GM18507 (cell line): ENCODE measurements around the gene CALHM6.

Experiments
- DNase-seq: peaks from one replicate; pipeline ENCODE4 v3.0.0; 2011; ENCODE audit warnings: low read depth; ENCODE audit not compliant: insufficient read length; ENCODE audit errors: extremely low spot score
- FAIRE-seq: peaks from 2 replicates; lab custom pipeline; 2011; peaks lifted over from hg19 to GRCh38; lab: Jason Lieb, UNC

CALHM6 gene

DNA sequence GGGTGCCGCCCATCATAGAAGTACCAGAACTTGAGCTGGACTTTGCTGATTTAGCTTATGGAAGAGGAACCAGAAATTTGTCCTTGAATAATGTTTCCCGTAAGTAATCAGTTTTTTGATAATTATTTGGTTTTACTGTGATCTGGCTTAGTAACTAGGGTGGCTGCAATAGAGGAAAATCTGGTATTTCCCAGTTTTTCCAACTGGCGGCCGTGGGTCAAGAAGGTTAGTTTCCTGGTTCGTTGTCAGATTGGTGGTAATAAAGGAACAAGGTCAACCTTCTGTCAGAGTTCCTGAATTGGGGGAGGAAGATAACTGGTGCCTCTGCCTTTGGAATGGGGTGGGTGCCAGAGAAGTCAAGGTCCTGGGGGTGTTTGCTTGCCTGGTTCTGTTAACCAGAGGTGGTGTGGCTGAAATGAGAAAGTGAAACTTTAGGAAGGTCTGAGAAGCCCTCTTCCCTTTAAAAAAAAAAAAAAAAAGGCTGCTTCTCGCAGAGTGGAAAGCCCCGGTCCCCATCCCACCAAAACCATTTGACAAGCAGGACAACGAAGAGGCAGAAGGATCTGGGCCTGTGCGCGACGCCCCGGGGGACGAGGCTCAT lies at the start of gene CALHM6:
Gene CALHM6 (plus strand): TSS at position 45 of the 601 bp plus-strand sequence. CDS start 555 bp downstream, at position 600.
- FAIRE-seq (no peak), DNase-seq (no peak)

GRCh38 chr6:116412270-116412669 lies 48.9 kb upstream of the CALHM6 start:
- DNase-seq (no peak), FAIRE-seq (no peak)

GRCh38 chr6:116413357-116413756 lies 47.8 kb upstream of the CALHM6 start:
- FAIRE-seq: no peak

DNA sequence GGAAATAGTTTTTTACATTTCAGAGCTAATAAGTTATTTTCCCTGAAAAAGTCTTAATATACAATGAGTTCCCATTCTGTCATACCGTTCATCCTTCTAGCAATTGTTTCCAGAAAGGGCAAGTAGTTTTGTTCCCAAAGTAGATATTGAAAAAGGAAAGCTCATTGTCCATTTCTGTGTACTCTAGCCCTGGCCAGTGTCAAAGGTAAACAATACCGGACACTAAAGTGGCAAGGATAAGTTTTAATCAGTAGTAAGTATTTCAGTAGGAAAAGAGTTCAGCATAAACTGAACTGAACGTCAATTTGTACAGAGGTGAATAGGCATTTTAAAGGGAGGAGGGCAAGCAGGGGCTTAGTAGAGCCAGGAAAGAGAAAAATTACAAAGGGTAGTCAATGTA lies 43.5 kb upstream of the CALHM6 start:
- no peak for DNase-seq
- FAIRE-seq: no peak

More at GRCh38 chr6:116413357-116413756, 47.8 kb upstream of the CALHM6 start:
- no peak for DNase-seq

DNA sequence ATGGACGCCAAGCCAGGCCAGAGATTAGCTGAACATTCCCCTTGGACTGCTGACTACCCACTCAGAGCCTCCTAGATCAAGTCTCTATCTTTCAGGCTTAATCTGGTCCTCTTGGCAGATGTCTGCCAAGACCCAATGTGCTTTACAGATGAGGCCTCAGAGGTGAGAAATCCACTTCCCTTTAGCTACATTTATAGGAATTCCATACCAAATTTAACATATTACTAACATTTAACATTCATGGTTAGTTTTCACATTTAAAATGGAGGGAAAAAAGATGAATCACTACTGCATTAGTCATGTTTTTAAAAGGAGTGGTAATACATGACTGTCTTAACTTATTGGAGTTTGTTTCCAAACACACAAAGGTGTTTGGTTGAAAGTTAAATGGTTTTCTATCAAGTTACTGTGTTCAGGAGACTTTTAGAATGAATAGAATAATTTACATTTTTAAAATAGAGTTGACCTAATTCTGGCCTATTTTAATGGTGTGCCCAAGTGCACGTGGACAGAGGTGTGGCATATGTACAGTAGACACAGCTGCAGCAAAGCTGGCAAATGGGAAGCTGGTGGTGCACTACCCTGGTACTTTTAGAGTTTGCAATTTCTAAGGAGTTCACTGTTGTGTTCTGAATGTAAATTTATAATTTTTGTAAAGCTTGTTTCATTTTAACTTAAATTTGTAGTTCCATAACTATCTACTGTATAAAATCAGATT lies 41.9 kb upstream of the CALHM6 start:
- FAIRE-seq: no peak

DNA sequence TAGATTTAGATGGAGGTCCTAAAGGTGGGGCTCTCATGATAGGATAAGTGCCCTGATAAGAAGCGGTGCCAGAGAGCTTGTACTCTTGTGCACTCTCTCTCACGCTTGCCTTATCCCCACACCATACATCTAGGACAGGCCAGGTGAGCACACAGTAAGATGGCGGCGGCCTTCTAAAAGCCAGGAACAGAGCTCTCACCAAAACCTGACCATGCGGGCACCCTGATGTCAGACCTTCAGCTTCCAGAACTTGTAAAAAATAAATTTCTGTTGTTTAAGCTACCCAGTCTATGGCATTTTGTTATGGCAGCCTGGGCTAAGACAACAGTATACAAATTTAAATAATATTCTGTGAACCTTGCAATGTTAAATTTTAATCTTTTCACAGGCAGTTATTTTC lies 40.8 kb upstream of the CALHM6 start:
- no peak for DNase-seq
- no peak for FAIRE-seq

More for the DNA sequence above, 41.9 kb upstream of the CALHM6 start:
- no peak for DNase-seq

GRCh38 chr6:116422238-116422637 lies 38.9 kb upstream of the CALHM6 start:
- FAIRE-seq: no peak
- no peak for DNase-seq

GRCh38 chr6:116424001-116424400 lies 37.2 kb upstream of the CALHM6 start:
- DNase-seq (no peak), FAIRE-seq (no peak)

DNA sequence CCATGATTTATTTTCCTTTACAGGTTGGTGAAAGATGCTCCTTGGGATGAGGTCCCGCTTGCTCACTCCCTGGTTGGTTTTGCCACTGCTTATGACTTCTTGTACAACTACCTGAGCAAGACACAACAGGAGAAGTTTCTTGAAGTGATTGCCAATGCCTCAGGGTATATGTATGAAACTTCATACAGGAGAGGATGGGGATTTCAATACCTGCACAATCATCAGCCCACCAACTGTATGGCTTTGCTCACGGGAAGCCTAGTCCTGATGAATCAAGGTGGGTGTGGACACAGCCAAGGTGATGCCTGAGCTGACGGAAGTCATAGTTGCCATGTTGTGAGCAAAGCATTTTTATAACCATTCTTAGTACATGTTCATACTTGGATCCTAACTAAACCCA lies 34.6 kb upstream of the CALHM6 start:
- DNase-seq (no peak), FAIRE-seq (peak; percentile 36)

DNA sequence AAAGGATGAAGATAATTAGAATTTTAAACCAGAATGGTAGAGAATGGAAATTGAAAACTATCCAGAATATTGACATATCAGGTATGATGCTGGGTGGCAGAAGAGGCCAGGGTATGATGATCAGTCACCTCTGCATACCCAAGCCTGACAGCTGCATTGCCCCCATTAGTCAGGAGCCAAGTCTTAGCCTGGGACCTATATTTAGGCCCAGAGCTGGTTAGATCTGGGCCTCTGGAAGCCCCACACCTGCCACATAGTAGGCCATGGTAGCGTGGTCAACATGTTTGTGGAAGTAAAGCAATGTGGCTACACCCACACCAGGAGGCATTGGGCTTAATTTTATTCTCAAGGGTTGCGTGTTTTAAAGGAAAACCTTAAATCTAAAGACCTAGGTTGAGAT lies 32.1 kb upstream of the CALHM6 start:
- DNase-seq: no peak
- no peak for FAIRE-seq

GRCh38 chr6:116430860-116431259 lies 30.3 kb upstream of the CALHM6 start:
- FAIRE-seq: peak; percentile 53
- no peak for DNase-seq

DNA sequence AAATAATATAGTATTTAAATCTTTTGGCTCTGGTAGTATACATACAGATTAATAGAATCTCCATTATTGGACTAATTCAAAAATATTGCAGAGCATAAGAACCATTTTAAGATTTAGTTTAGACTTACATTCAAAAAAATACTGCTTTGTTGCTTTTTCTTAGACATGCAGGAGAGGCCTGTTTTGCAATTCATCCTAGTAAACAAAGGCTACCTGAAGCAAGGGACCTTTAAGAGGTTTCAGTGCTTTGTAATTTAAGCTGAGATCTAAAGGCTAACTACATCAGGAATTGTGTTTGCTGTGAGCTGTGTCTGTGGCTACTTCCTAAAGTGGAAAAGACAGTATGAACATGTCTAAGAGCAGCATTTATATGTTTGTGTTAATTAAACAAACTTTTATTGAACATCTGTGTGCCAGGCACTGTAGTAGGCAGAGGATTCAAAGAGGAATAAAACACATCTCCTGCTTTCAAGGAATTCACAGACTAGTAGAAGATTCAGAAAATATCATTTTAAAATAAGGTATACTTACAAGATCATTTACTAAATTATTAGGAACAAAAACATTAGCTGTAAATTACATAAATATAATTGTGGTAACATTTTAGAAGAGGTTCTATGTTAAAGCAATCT lies 29.1 kb upstream of the CALHM6 start:
- FAIRE-seq: no peak
- no peak for DNase-seq

GRCh38 chr6:116433206-116433712 lies 27.9 kb upstream of the CALHM6 start:
- FAIRE-seq (no peak), DNase-seq (no peak)

DNA sequence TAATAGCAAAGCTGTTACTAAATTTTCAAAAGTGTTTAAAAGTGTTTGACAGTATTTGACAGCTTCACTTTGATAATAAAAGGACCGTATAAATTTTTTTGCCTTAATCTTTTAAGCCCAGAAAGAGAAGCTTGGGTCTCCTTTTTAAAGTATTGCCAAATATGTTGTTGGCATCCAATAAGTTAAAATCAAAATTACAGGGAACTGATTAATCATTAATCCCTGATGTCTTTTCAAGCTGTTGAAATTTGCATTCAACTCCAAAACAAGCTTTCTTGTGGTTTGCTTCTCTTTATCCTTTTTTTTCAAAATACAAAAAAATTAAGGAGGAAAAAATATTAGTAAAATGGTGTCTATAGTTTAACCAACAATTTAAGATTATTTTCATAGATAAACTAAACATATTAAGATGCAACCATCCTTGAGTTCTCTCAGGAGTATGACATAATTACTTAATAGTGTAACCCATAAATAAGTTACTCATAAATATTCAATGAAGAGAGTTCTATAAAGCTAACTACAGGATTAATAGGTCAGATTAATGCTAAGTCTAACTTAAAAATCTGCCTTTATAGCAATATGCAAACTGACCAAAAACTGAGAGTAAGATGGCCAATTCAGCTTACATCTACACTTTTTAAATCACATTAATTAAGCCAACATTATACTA lies 27.0 kb upstream of the CALHM6 start:
- FAIRE-seq (no peak), DNase-seq (no peak)

DNA sequence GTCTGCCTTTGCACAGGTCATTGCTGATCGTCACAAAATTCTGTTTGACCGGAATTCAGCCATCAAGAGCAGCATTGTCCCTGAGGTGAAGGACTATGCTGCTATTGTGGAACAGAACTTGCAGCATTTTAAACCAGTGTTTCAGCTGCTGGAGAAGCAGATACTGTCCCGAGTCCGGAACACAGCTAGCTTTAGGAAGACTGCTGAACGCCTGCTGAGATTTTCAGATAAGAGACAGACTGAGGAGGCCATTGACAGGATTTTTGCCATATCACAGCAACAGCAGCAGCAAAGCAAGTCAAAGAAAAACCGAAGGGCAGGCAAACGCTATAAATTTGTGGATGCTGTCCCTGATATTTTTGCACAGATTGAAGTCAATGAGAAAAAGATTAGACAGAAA lies 24.6 kb upstream of the CALHM6 start:
- FAIRE-seq: no peak
- no peak for DNase-seq

DNA sequence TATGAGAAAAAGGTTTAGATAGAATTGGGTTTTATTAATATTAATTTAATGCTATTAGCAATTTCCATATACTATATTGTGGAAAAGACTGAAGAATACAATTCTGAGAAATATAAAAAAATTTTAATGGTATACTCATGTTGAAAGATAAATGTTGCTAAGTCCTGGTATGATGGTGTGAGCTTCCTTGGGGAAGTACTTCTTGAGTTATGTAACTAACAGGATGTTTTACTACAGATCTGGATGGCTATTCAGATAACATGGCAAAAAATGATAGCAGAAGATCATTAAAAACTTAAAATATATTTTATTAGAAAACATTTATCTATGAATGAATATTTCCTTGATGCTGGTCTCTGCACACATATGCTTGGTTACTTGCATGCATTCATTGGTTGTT lies 23.5 kb upstream of the CALHM6 start:
- DNase-seq (no peak), FAIRE-seq (no peak)

DNA sequence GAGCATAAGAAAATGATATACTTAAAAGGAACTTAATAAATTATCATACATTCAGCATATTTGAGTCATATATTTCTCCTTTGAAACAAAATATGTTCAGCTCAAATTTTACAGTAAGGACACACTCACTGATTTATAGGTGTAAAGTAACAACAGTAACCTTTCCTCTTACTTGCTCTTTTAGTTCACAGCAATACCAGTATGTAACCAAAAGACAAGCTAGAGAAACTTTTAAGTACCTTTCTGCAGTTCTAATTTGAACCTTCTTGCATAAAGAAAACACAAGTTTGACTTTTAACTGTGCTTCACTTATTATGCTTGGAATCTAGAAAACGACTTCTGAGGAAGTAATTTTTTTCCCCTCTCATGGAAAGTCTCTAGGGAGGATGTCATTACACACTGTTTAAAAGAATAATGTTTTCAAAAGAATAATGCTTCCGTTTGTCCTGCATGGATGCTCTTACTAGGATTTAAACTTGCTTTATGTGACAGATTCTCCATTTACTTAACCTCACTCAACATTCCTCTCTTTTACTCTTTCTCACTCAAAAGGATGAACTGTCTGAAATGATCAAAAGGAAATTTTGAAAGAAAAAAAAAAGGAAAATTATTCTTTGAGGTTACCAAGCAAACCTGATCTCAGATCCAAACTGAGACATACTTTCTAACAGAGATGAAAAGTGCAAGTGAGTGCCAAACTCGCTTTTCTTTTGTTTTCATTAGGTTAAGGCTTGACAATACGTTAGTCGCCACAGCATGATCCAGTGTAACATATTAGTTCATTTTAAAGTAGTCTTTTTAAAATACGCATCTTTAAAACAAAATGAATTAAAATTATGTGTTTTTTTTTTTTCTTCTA lies 22.4 kb upstream of the CALHM6 start:
- FAIRE-seq: no peak
- no peak for DNase-seq

DNA sequence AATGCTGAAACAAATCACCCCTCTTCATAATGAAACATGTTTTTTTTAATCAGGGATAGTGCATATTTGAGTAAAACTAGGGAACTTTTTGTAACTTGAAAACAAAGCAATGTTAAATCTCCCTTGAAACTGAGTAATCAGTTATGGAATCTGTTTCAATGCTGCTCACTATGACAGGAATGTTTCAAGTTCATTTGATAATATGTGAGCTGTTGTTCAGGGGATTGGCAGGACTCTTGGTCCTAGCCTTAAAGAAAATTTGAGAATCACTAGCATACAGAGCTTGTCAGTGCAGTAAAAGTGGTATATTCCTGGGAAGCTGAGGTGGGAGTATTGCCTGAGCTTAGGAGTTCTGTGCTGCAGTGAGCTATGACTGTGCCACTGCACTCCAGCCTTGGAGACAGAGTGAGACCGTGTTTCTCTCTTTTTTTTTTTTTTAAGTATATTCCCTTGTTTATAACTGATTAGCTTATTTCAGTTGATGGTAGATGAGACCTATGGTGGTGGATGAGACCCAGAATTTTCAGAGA lies 21.6 kb upstream of the CALHM6 start:
- FAIRE-seq: no peak
- no peak for DNase-seq

- DNase-seq: no peak
- no peak for FAIRE-seq
Observed at GRCh38 chr6:116443105-116443504, 18.1 kb upstream of the CALHM6 start.
